HG02588 (cell line): ENCODE results near the gene ITPA.
"Not testable (repeated sequence)": the region's sequence is repeated elsewhere in the genome, so short reads cannot be mapped to it uniquely, and the experiment has no call there.

Experiments
- ATAC-seq: cut with Tn5 transposase; IDR thresholded peaks from one replicate; pipeline ENCODE4 v1.9.1; 2021; ENCODE audit warnings: mild to moderate bottlenecking, moderate library complexity; ENCODE audit not compliant: unreplicated experiment

Gene ITPA

GRCh38 chr20:3172933-3173609 lies 36.2 kb upstream of the ITPA start, which contains the start of gene LZTS3:
Gene LZTS3, minus strand, starts transcription at chr20:3173549. Its CDS starts 6,386 bp downstream, at chr20:3167163.
- ATAC-seq = peak; percentile 44

- ATAC-seq = peak; percentile 89
Measured at GRCh38 chr20:3173610-3174441, 35.5 kb upstream of the ITPA start.

DNA sequence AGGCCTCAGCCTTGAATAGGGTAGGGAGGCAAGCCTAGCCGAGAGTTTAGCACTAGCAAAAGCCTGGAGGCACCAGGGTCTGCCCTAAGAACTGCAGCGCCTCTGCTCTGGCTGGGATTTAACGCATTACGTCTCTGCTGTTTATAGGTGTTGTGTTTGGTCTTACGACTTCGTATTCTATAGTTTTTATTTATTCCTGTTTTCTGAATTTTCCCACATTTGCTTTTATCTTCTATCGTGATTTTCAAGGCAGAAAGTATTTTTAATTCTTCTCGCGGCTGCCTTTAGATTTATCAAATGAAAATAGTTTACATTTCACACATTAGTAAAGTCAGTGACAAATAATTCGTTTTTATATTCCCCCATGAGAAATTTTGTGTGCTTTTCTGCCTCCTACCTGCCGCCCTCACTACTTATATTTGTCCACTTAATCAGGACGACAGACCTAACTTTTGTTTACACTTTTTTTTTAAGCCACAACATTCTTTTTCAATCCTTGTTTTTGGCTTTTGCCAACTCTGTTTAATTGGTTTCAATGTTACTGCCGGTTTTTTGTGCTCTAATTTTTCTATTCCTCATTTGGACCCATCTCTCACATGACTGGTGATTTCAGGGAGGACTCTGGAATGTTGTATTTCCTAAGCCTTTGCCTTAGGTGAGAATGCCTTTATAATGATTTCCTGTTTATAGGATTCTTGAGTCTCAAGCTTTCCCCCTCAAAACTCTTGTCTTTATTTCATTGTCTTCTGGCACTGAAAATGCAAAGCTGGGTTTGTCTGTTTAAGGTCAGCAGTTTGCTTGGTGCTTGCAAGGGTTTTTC lies 34.6 kb upstream of the ITPA start:
- no peak for ATAC-seq

DNA sequence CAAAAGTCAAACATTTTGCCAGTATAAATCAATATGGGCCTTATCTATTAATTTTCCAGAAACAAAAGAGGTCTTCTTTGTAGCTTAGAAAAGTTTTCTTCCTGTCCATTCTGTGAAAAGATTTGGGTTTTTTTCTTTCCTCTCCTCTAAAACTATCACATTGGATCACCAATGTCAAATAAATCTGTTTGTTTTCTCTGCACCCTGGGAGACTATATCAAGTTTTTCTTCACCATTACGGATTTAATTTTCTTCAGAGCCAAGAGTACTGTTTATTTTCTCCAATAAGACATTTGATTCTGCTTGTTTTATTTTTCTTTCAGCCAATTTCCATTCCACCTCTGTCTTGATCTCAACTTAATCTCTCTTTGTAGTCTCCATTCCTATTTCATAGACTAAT lies 34.0 kb upstream of the ITPA start:
- no peak for ATAC-seq

GRCh38 chr20:3177746-3178485 lies 31.4 kb upstream of the ITPA start:
- ATAC-seq = no peak

GRCh38 chr20:3180319-3180718 lies 29.0 kb upstream of the ITPA start:
- no peak for ATAC-seq

GRCh38 chr20:3181270-3181669 lies 28.0 kb upstream of the ITPA start:
- ATAC-seq = no peak

GRCh38 chr20:3182429-3182828 lies 26.9 kb upstream of the ITPA start:
- ATAC-seq = not testable (repeated sequence)

DNA sequence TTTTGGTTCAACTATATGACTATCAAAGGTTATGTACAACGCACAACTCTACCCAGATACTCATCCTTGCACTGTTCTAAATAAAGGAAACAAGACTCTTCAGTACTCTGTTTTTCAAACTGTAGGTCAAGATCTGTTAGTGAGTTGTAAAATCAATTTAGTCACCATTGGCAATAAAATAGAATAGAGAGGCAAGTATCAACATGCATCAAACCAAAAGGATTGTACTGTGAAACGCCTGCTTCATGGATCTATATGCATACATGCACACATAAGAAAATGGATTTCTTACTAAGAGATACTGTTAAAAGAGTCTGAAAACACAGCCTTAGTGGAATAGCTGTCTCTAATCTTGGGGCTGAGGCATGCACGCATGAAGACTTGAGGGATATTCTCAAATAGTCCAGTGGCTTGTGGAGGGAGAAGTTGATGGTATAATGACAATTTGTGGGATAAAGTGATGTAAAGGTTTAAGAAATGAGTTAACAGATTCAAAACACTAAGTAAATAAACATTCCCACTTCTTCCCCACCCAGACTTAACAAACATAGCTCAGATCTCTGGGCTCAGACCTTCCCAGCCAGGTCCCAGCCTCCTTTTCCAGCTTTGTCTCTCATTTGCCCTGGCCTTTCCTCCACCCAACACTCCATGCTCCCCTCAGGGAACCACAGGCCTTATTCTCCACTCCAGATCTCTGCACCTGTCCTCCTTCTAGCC lies 25.2 kb upstream of the ITPA start:
- no peak for ATAC-seq

GRCh38 chr20:3187861-3188260 lies 21.4 kb upstream of the ITPA start:
- ATAC-seq = not testable (repeated sequence)

- no peak for ATAC-seq
Measured at GRCh38 chr20:3188823-3189413, 20.4 kb upstream of the ITPA start.

GRCh38 chr20:3189561-3190131 lies 19.7 kb upstream of the ITPA start:
- no peak for ATAC-seq

- ATAC-seq = no peak
Measured at GRCh38 chr20:3190681-3191111, 18.6 kb upstream of the ITPA start.

DNA sequence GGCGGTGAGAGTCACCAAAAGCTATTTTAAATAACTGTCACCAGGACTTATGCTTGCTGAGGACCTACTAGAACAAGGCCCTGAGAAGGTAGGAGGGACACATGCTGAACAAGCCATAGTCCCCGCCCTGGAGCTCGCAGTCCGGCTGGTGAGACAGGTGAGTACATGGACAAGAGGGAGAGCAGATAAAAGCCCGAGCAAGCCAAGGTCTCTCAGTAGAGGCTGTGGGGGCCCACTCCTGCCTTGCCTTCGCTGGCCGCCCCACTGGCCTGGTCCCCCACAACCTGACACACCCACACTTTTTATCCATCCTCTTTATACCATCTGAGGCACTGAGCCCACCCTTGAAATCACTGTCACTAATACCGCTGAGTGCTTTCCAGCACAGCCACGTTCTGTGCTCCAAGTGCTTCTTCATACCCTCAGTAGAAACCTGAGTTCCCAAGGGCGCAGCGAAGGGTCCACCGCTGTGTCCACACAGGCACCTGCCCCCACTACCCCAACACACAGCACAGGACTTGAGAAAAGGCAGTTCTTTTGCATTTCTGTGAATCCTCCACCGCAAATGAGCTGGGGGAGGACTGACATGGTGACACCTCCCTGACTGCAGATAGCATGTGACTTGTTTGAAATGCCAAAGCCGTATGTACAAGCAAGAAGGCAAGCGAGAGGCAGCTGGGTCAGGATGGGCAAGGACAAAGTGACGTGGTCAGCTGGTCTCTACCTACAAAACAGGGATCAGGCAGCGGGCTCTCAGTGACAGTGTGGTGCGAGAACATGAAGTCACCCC lies 16.9 kb upstream of the ITPA start:
- ATAC-seq = no peak

- ATAC-seq = no peak
Measured at GRCh38 chr20:3193806-3194616, 15.3 kb upstream of the ITPA start.

DNA sequence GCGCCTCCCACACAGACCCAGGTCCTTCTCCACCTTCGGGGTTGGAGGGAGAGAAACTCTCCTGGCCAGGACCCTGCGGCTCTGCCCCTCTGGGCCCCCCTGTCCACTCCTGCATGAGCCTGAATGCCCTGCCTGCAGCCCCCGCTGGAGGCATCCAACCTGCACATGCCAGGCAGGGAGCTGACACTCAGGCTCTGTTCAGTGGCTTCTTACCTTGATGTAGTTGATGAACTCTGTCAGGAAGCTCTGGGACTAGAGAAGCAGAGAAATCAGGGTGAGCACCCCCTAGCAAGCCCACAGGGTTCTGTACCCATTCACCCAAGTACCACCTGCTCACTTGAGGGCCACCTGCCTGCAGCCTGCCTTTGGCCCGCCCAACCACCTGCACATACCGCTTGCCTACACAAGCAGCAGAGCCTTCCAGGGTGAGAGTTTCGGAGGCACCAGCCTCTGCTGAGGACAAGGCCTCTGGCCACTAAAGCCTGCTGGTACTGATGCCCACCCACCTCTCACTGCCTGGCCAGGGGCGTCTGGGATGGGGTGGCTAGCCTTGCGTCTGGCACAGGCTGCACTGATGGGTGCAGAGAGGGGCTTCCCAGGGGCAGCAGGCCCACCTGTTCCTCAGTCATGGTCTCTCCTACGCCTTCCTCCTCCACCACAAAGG lies 14.5 kb upstream of the ITPA start:
- ATAC-seq = no peak

DNA sequence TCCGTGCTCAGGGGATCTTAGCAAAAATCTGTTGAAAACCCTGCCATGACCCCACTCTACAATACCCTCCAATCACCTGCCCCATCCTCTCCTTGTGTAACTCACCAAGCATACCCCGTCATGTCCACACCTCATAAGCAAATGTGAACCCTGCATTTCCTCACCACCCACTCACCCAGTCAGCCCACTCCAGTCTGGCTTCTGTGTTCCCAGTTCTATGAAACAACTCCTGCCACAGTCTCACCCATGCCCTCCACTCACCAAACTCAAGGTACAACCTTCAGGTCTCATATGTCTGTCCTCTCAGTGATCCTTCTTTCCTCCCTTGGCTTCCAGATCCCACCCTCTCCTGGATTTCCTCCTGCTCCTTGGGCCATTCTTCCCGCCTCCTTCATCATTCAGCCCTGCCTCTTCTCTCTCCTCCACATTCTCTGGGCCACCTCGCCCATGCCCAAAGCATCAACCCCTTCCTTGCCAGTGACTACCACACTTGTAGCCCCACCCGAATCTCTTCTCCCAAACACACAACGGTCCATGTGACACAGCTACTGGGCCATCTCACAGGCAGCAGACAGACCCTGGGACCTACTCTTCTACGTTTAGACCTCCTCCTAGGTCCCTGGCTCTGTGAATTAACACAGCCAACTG lies 13.6 kb upstream of the ITPA start:
- ATAC-seq = no peak
